HEK293 (cell line): ENCODE results near the gene PKD2L1.

Source experiments
- CTCF ChIA-PET: fragments of 350-600 bp; formaldehyde crosslinking; extraction: SDS; loops from one replicate; lab custom pipeline; 2021; ENCODE audit warnings: antibody characterized with exemption; lab: Yijun Ruan, JAX
- POLR2A ChIA-PET: fragments of 300-600 bp; formaldehyde crosslinking; extraction: SDS; loops from one replicate; lab custom pipeline; 2020; ENCODE audit warnings: antibody characterized with exemption, inconsistent platforms; lab: Yijun Ruan, JAX
- H3K27ac ChIP-seq: fragments of 200-500 bp; sonication (Bioruptor generic); 2 replicates; pipeline ENCODE4 v1.5.1; 2014; ENCODE audit warnings: low read depth, low read length, control low read depth, inconsistent platforms; ENCODE audit errors: extremely low read depth
- H3K36me3 ChIP-seq, 2 experiments: fragments of 200-500 bp in 1 of 2; sonication (Bioruptor generic) in 1 of 2; 1 replicate in 1 of 2; 2 replicates in 1 of 2; pipeline ENCODE4 v1.5.1; 2014 to 2017; ENCODE audit warnings: inconsistent platforms in 2 of 2, low read length in 2 of 2; ENCODE audit not compliant: control insufficient read depth in 2 of 2, insufficient read depth in 1 of 2
- H3K4me1 ChIP-seq: fragments of 200-500 bp; sonication (Bioruptor generic); 2 replicates; pipeline ENCODE4 v1.5.1; 2014; ENCODE audit warnings: mild to moderate bottlenecking, low read length, inconsistent platforms; ENCODE audit not compliant: control insufficient read depth, insufficient read depth
- H3K4me3 ChIP-seq: 2 replicates; pipeline ENCODE4 v1.5.1; 2011; ENCODE audit warnings: low read depth, mild to moderate bottlenecking, control low read depth, low read length, moderate library complexity
- H3K9me3 ChIP-seq: fragments of 200-500 bp; sonication (Bioruptor generic); 2 replicates; pipeline ENCODE4 v1.5.1; 2014; ENCODE audit warnings: low read depth, low read length, inconsistent platforms; ENCODE audit not compliant: control insufficient read depth, insufficient read depth
- FEZF1 ChIP-seq: fragments of 450-650 bp; formaldehyde crosslinking; IDR thresholded peaks from 2 replicates; pipeline ENCODE4 v1.5.1; 2016; ENCODE audit warnings: missing biosample characterization, missing genetic modification characterization
- KLF17 ChIP-seq: fragments of 450-650 bp; formaldehyde crosslinking; IDR thresholded peaks from 2 replicates; pipeline ENCODE4 v1.5.1; 2016; ENCODE audit warnings: missing biosample characterization, missing genetic modification characterization
- PATZ1 ChIP-seq: fragments of 450-650 bp; formaldehyde crosslinking; IDR thresholded peaks from 2 replicates; pipeline ENCODE4 v1.5.1; 2016; ENCODE audit warnings: missing biosample characterization, missing genetic modification characterization
- PRDM6 ChIP-seq: fragments of 450-650 bp; formaldehyde crosslinking; IDR thresholded peaks from 2 replicates; pipeline ENCODE4 v1.5.1; 2017; ENCODE audit warnings: missing biosample characterization, missing genetic modification characterization
- REPIN1 ChIP-seq: fragments of 450-650 bp; formaldehyde crosslinking; IDR thresholded peaks from 2 replicates; pipeline ENCODE4 v1.5.1; 2017; ENCODE audit warnings: missing biosample characterization, missing genetic modification characterization, low read depth
- SCRT1 ChIP-seq: fragments of 450-650 bp; formaldehyde crosslinking; IDR thresholded peaks from 2 replicates; pipeline ENCODE4 v1.5.1; 2016; ENCODE audit warnings: missing biosample characterization, missing genetic modification characterization, borderline replicate concordance
- SP3 ChIP-seq: fragments of 450-650 bp; formaldehyde crosslinking; IDR thresholded peaks from 2 replicates; pipeline ENCODE4 v1.5.1; 2016; ENCODE audit warnings: missing biosample characterization, missing genetic modification characterization
- ZBTB44 ChIP-seq: fragments of 450-650 bp; IDR thresholded peaks from 2 replicates; pipeline ENCODE4 v1.5.1; 2018; ENCODE audit warnings: missing biosample characterization, mild to moderate bottlenecking, missing genetic modification characterization
- ZBTB7A ChIP-seq: fragments of 450-650 bp; formaldehyde crosslinking; IDR thresholded peaks from 2 replicates; pipeline ENCODE4 v1.5.1; 2016; ENCODE audit warnings: low read depth, missing biosample characterization, missing genetic modification characterization
- ZNF155 ChIP-seq: fragments of 450-650 bp; formaldehyde crosslinking; IDR thresholded peaks from 2 replicates; pipeline ENCODE4 v1.5.1; 2016; ENCODE audit warnings: missing biosample characterization, missing genetic modification characterization
- ZNF174 ChIP-seq: fragments of 450-650 bp; formaldehyde crosslinking; IDR thresholded peaks from 2 replicates; pipeline ENCODE4 v1.5.0; 2017; ENCODE audit warnings: missing biosample characterization, mild to moderate bottlenecking, missing genetic modification characterization
- ZNF544 ChIP-seq: fragments of 450-650 bp; formaldehyde crosslinking; IDR thresholded peaks from 2 replicates; pipeline ENCODE4 v1.5.0; 2017; ENCODE audit warnings: missing biosample characterization, missing genetic modification characterization
- ZNF561 ChIP-seq: fragments of 450-650 bp; IDR thresholded peaks from 2 replicates; pipeline ENCODE4 v1.5.1; 2018; ENCODE audit warnings: missing biosample characterization, missing genetic modification characterization, borderline replicate concordance
- ZNF658 ChIP-seq: fragments of 450-650 bp; formaldehyde crosslinking; IDR thresholded peaks from 2 replicates; pipeline ENCODE4; 2016; ENCODE audit warnings: missing biosample characterization, missing genetic modification characterization
- ZNF664 ChIP-seq: fragments of 450-650 bp; formaldehyde crosslinking; IDR thresholded peaks from 2 replicates; pipeline ENCODE4 v1.5.1; 2016; ENCODE audit warnings: missing biosample characterization, missing genetic modification characterization
- ZNF785 ChIP-seq: fragments of 450-650 bp; formaldehyde crosslinking; IDR thresholded peaks from 2 replicates; pipeline ENCODE4 v1.5.1; 2016; ENCODE audit warnings: missing biosample characterization, missing genetic modification characterization
- ZNF843 ChIP-seq: fragments of 450-650 bp; formaldehyde crosslinking; IDR thresholded peaks from 2 replicates; pipeline ENCODE4 v1.5.1; 2016; ENCODE audit warnings: missing biosample characterization, missing genetic modification characterization
- TF ChIP-seq, protein P1 (sequence below): fragments of 450-650 bp; formaldehyde crosslinking; IDR thresholded peaks from 2 replicates; pipeline ENCODE4 v1.5.1; 2016; ENCODE audit warnings: missing biosample characterization, missing genetic modification characterization, borderline replicate concordance

The PKD2L1 gene

DNA sequence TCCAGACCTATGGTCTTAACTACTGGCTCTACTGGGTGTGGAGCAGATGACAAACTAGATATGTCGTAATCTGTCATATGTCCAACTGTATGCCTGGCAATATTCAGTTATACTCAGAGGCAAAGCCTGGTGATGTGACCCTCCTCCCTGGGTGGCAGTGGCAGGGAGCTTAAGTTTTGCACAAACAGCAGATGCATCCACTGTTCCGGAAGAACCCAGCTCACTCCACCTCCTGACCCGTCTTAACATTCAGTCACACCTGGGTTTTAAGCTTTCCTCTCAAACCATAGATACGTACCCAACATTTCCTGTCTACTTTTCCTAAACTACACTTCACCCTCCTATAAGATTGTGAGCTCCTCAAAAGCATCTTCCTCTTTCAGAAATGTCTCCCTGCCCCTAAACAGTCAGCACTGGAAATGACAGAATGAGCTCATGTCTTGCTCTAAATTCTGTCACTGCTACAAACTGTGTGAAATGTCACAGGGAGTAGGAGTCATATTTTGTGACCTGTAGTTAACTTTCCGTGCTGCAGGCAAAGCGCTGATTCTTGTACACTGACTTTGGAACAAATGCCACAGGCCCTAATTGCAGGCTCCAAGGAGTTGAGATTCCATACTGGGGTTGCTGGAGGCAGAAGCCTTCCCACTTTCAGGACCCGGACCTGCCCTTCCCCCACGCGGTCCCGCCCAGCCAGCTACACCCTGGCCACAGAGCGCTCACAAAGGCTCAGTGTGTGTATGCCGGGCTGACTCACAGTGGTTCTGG lies 40.9 kb upstream of the PKD2L1 start (continued):
- peak; percentile 56; the same call in 1 of the 2 replicates for TF ChIP-seq SP3 (tag by site-specific recombination)
- no peak for TF ChIP-seq REPIN1
- peak; percentile 82 for TF ChIP-seq KLF17 (tag by site-specific recombination)
- no peak for TF ChIP-seq PRDM6 (tag by site-specific recombination)

GRCh38 chr10:100368721-100369120 lies 38.7 kb upstream of the PKD2L1 start:
- ChIA-PET POLR2A (no interaction called here), CTCF (interaction anchor here (0.6 to 0.9 kb wide), 3 partner anchors 61 to 375 kb away, joined by 4 to 6 read pairs (median 4); no protein-coding TSS in a partner anchor)
- H3K4me3 ChIP-seq, result no peak overlapping the region
- no peak overlapping the region for H3K27ac ChIP-seq
- H3K36me3 ChIP-seq, result no peaks in the 10 kb centered on the region
- H3K4me1 ChIP-seq, result peaks cover 30% of the 10 kb centered on the region
- peak; percentile 59; the same call in 1 of the 2 replicates for TF ChIP-seq ZNF664 (tag by site-specific recombination)
- TF ChIP-seq ZBTB7A (tag by site-specific recombination), result no peak
- TF ChIP-seq, all 188 proteins: peak for 1
- no peaks in the 10 kb centered on the region for H3K9me3 ChIP-seq

GRCh38 chr10:100364735-100365391 lies 34.8 kb upstream of the PKD2L1 start:
- Histone ChIP-seq H3K27ac (peak overlapping the region; percentile 75), H3K4me1 (peaks cover 11% of the 10 kb centered on the region), H3K36me3 (peaks cover 12 to 33% of the 10 kb centered on the region in 2 experiments), H3K9me3 (no peaks in the 10 kb centered on the region), H3K4me3 (no peak overlapping the region)
- POLR2A ChIA-PET, result interaction anchor here (1.2 to 3.4 kb wide), 4 partner anchors 9 to 18 kb away, joined by 3 to 26 read pairs (median 10); partner anchors contain the start of gene SCD
- CTCF ChIA-PET, result interaction anchor here (0.6 to 4.2 kb wide), 3 partner anchors 16 to 121 kb away, joined by 3 to 18 read pairs (median 3); no protein-coding TSS in a partner anchor
- TF ChIP-seq ZNF155 (tag by site-specific recombination), result no peak
- TF ChIP-seq FEZF1 (tag by site-specific recombination), result 0 out of 2 replicates have a peak, but pooled peaks have one; percentile 24
- 0 out of 2 replicates have a peak, but pooled peaks have one; percentile 23 for TF ChIP-seq SP3 (tag by site-specific recombination)
- TF ChIP-seq, protein P1, sequence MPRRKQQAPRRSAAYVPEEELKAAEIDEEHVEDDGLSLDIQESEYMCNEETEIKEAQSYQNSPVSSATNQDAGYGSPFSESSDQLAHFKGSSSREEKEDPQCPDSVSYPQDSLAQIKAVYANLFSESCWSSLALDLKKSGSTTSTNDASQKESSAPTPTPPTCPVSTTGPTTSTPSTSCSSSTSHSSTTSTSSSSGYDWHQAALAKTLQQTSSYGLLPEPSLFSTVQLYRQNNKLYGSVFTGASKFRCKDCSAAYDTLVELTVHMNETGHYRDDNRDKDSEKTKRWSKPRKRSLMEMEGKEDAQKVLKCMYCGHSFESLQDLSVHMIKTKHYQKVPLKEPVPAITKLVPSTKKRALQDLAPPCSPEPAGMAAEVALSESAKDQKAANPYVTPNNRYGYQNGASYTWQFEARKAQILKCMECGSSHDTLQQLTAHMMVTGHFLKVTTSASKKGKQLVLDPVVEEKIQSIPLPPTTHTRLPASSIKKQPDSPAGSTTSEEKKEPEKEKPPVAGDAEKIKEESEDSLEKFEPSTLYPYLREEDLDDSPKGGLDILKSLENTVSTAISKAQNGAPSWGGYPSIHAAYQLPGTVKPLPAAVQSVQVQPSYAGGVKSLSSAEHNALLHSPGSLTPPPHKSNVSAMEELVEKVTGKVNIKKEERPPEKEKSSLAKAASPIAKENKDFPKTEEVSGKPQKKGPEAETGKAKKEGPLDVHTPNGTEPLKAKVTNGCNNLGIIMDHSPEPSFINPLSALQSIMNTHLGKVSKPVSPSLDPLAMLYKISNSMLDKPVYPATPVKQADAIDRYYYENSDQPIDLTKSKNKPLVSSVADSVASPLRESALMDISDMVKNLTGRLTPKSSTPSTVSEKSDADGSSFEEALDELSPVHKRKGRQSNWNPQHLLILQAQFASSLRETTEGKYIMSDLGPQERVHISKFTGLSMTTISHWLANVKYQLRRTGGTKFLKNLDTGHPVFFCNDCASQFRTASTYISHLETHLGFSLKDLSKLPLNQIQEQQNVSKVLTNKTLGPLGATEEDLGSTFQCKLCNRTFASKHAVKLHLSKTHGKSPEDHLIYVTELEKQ (tag by site-specific recombination), result no peak
- TF ChIP-seq PATZ1, result 0 out of 2 replicates have a peak, but pooled peaks have one; percentile 30
- peak; percentile 55 for TF ChIP-seq ZNF843
- no peak for TF ChIP-seq ZNF174 (tag by site-specific recombination)
- no peak for TF ChIP-seq SCRT1 (tag by site-specific recombination)
- peak; percentile 67; the same call in 1 of the 2 replicates for TF ChIP-seq ZNF561 (tag by site-specific recombination)
- no peak for TF ChIP-seq ZNF785 (tag by site-specific recombination)
- no peak for TF ChIP-seq ZNF658 (tag by site-specific recombination)
- TF ChIP-seq ZBTB44 (tag by site-specific recombination), result 0 out of 2 replicates have a peak, but pooled peaks have one; percentile 22
- no peak for TF ChIP-seq ZNF544 (tag by site-specific recombination)
